Hematopoietic multipotent progenitor cell treated with erythropoietin and hydrocortisone succinate and interleukin-3 and kit ligand, for 8 days (in vitro differentiated cells): ENCODE data around the gene SRD5A1.
"Not testable (repeated sequence)": the region's sequence is repeated elsewhere in the genome, so short reads cannot be mapped to it uniquely, and the experiment has no call there.

Experiments
- DNase-seq: peaks from one replicate; pipeline ENCODE4 v3.0.0-alpha.2; 2015

SRD5A1 gene

GRCh38 chr5:6645571-6646362 is 12.5 kb downstream of the SRD5A1 start:
- DNase-seq: not testable (repeated sequence)

DNA sequence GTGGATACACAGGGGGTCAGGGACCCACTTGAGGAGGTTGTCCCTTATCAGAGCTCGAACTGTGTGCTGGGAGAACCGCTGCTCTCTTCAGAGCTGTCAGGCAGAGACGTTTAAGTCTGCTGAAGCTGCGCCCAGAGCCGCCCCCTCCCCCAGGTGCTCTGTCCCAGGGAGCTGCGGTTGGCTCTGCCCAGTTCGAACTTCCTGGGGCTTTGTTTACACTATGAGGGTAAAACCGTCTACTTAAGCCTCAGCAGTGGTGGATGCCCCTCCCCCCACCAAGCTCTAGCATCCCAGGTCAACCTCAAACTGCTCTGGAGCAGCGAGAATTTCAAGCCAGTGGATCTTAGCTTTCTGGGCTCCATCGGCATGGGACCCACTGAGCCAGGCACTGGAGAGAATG is 15.9 kb downstream of the SRD5A1 start:
- no peak for DNase-seq

DNA sequence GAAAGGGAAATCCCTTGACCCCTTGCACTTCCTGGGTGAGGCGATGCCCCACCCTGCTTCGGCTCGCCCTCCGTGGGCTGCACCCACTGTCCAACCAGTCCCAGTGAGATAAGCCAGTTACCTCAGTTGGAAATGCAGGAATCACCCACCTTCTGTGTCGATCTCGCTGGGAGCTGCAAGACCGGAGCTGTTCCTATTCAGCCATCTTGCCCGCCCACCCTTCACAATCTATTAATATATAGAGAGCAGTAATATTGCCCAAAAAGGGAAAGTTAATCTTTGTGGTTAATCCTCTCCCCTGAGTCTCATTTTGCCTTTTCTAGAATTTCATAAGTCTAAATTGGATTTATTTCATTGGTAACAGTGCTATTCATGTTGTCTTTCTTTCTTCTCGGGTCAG is 16.4 kb downstream of the SRD5A1 start:
- no peak for DNase-seq

DNA sequence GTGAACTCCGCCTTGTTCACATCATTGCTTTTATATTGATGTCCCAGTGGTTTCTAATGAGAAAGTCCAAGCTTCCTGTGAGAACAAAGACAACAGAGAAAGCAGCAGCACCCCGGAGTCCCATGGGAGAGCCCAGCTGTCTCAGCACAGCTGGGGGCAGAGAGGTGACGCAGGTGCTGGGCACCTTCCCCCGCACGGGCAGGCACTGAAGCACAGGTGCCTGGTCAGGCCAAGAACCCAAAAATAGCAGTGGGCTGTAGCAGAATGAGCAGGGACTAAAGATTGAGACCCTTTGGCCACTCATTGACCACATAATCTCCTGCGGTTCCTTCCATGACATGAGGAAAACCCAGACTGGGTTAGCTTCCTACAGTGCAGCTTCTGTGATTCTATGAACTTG is 18.8 kb downstream of the SRD5A1 start:
- DNase-seq: no peak

DNA sequence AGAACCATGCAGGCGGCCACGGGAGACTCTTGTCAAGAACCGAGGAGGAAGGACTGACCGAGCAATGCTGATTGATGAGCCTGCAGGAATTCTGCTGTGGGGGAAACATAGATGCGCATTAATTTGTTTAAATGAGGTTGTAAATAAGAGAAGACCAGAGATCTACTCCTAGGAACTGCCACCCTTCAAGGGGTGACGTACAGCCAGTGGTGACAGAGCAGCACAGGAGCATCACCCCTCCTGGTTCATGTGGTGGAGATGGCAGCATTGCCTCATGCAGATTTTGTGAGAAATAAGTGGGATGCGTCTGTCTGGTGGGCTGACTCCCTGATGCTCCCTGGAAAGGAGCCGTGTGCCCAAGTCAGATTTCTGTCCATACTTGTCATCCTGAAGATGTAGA is 22.2 kb downstream of the SRD5A1 start:
- no peak for DNase-seq

DNA sequence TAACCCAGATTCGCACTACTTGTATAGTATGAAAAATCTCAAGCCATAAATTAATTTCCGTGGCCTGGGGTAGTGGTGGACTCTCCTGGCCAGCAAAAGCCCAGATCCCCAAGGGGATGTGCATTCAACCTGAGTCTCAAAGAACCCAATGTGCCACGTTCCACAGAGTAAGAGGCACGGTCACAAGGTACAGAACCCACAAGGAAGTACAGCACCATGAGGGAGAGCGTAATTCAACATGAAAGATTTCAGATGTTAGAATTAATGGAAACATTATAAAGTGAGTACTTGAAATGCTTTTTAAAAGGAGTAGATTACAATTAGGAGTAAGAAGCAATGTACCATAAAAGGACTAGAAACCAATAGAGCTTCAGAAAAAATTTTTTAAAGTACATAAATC is 23.4 kb downstream of the SRD5A1 start:
- DNase-seq: no peak

GRCh38 chr5:6659941-6660684 is 26.9 kb downstream of the SRD5A1 start:
- DNase-seq: no peak

- DNase-seq: no peak
Measured at GRCh38 chr5:6660688-6661087, 27.4 kb downstream of the SRD5A1 start.

DNA sequence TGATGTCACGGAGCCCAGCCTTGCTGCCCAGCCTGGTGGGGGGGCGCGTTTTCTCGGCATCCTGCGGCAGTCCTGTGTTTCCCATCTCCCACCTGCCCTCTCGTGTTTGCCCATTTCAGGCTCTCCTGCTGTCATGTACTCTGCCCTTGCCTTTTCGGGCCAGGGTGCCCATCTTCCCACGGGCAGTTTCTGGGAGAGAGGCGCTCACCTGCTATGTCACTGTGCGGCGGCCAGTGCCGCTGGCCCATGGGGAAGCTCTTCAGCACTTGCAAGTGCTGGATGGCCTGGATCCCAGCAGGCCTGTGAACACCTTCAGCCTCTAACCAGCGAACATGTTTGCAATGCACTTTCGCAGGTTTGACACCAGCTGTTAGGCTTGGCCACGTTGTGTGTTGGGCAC is 33.5 kb downstream of the SRD5A1 start:
- no peak for DNase-seq

DNA sequence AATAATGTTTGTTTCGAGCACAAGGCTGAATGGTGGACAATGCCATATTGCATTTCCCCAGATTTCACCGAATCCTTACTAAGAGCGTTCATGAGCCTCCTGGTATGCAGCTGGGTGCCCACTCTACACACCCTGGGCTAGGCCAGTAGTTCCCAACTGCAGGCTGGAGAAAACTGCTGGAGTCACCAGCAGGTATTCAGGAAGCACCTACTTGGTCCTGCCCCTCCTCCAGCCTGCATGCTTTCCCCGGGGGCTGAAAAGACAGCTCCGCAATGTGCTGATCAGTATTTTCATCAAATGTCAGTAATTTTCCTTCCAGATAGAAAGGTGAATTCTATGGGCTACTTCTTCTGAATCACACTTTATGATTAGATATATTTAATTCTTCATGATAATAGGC is 34.4 kb downstream of the SRD5A1 start:
- no peak for DNase-seq

DNA sequence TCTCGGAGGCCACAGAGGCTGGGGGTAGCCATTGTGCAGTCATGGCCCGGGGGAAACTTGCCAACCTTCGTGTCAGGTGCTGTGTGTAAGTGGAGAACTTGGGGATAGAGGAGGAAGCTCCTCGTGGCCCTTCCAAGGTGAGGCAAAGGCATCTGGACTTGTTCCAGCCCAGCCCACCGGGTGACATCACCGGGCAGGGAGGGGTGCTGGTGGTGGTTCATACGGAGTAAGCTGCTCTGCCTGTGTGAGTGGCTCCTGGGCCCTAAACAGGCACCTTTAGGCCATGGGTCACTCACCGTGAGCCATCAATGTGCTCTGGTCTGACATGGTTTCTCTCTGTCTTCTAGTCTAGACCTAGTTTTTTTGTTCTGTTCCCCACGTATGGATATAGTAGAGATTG is 35.5 kb downstream of the SRD5A1 start:
- DNase-seq: not testable (repeated sequence)

- DNase-seq: no peak
Measured at GRCh38 chr5:6673031-6673430, 39.8 kb downstream of the SRD5A1 start.

GRCh38 chr5:6673963-6674362 is 40.7 kb downstream of the SRD5A1 start:
- DNase-seq: no peak

DNA sequence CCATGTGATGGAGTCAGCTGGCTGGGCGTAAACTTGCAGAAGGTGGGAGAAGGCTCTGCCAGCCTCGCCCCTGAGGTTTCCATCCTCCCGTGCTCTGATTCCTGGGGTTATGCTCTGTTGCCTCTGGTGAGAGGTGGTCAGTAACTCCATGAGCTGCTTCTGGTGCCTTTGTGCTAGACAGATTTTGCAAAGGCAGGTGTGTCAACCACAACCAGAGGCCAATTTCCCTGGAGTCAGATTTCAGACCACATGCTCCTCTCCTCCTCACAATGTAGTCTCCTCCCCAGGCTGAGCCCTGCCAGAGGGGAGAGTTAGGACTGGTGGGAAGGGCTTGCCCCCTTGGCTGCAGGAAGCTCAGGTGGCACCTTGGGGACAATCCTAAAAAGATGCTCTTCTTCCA is 41.2 kb downstream of the SRD5A1 start:
- DNase-seq: no peak

DNA sequence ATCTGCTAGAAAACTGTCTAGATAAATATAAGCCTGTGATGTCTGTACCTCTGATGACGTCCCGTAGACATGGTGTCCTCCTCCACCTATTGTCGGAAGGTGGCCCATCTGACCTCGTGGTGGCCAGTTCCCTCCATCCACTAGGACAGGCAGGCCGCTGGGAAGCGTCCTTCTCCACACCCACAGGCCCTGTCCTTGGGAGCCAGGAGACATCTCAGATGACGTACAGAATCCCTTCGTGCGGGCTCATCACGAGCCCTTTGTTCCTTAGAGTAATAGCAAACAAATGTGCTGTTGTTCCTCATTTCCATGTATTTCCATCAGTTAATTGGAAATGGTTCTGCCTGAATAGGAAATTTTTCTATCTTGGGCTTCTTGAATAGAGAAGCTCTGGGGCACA is 41.6 kb downstream of the SRD5A1 start:
- DNase-seq: no peak

DNA sequence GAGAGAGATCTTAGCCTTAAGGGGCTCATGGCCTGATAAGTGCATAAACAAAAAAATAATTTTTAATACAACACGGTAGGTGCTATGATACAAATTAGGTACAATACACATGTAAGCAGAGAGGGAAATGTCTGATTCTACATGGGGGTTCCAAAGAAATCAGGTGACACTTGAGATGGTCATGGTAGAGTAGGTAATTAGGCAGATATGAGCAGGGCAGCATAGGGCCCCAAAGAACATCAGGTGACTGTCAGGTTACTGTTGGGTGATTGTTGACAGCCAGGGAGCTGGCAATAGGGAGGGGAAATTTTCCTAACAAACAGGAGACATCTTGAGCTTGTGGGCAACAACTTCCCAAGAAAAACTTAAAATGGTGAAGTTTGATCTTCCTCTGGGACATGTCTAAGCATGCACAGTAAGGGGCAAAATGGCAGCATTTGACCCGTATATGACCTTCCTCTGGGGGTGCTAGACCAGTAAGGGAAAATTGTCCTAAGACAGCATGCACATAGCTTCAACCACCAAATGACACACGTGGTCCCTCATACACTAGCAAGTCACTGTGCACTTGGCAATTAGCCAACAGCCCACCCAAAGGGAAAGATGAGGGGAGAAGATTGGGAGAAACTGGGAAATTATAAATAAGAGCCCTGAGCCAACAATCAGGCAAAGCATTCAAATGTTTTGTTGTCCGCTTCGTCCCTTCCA is 42.7 kb downstream of the SRD5A1 start:
- DNase-seq: peak; percentile 18

DNA sequence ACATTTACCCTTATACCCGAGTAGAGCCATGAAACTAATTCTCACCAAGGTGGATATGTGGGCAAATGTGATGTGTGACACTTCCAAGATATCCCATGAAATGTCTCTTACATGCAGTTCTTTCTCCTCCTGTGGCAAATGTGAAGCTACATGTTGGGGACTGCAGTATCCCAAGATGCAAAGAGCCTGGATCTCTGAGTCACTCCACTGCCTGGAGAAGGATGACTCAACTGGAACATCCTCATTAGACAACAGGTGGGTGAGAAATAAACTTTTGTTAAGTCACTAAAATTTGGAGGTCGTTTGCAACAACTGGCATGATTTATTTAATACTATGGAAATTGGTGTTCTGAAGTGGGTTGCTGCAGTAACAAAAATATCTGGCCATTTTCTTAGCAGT is 43.5 kb downstream of the SRD5A1 start:
- no peak for DNase-seq

DNA sequence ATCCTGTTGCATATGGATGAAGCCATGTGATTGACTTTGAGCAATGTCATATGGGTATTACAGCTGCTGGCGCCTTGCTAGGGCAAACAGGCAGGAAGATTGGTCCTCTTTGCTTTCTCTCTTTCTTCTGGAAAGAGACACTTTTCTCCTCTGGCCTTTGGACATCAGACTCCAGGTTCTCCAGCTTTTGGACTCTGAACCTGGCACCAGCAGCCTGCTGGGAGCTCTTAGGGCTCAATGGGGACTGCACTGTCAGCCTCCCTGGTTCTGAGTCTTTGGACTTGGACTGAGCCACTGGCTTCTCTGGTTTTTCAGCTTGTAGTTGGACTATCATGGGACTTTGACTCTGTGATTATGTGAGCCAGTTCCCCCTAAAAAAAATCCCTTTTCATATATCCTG is 45.1 kb downstream of the SRD5A1 start:
- no peak for DNase-seq

DNA sequence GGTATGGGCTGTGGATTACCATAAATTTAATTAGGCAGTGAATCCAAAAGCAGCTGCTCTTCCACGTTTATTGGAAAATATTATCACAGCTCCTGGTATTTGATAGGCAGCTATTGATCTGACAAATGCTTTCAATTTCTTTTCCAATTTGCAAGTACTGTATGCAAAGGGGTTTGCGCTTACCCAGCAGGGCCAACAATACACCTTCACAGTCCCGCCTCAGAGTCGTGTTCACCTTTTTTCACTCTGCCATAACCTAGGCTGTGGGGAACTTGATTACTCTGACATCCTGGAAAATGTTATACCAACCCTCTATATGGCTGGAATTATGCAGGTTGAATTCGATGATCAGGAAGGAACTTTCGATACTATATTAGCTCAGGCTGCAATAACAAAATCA is 47.7 kb downstream of the SRD5A1 start:
- DNase-seq: no peak

DNA sequence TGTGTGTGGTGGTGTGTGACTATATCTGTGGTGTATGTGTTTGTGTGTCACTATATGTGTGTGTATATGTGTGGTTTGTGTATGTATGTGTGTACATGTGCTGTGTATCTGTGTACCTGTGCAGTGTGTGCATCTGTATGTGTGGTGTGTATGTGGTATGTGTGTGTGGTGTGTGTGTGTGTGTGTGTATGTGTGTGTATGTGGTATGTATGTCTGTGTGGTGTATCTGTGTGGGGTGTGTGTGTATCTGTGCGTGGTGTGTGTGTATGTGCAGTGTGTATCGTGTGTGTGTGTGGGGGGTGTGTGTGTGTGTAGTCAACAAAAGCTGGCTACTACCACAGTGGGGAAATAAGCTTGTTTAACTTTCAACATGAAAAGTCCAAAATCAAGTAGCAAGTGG is 48.4 kb downstream of the SRD5A1 start:
- no peak for DNase-seq

- no peak for DNase-seq
Measured at GRCh38 chr5:6682239-6682638, 49.0 kb downstream of the SRD5A1 start.

DNA sequence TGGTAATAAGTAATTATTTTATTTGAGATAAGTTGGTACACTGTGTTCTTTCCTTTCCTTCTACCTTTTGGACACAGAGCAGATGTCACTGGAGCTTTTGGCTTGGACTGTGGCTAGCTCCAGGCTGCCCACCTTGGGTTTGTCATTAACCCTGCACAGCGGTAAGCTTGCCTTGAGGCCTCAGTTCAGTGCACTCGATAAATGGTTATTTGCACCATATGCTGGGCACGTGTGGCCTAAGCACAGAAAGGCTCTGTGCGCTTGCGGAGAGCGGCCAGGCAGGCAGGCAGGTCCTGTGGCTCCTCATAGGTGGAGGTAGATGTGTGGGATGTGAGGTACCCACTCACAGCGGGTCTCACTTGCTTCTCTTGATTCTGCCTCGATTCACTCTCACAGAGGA is 50.0 kb downstream of the SRD5A1 start:
- DNase-seq: no peak

DNA sequence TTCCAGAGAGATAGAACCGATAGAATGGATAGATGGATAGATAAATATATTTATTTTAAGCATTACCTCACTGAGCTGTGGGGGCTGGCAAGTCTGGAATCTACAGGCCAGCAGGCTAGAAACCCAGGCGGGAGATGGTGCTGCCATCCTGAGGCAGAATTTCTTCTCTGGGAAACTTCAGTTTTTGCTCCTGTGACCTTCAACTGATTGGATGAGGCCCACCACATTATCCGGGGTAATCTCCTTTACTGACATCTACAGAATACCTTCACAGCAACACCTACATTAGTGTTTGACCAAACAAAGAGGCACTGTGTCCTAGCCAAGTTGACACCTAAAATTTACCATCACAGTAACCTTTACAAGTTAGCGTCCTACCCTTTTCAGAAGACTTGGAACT is 50.8 kb downstream of the SRD5A1 start:
- DNase-seq: no peak

DNA sequence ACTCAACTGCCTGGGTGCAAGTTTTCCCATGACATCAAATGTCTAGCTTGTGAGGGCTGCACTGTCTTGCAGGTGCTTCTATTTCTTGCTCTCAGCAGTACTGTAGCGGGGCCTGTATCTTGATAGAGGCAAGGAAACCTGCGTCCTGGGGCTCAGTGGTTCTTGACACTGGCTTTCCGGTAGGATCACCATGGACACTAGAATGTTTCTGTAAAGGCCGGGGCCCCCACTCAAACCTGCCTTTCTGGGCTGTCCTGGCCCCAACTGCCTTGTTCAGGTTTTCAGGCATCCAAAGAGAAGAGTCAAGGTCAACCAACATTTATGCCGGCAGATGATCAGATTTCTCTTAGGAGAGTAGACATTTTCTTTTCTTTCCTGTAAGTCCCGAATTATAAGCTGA is 53.3 kb downstream of the SRD5A1 start:
- no peak for DNase-seq
